ENCODE measurements around the gene MBLAC1. TPM values are rescaled to one million over a fixed set of nuclear protein-coding genes. Genes with fewer than 3 reads are reported as not detected.

Gene MBLAC1
- polyA plus RNA-seq, 3 donors = 0.57 to 0.81 (median 0.59) TPM

GRCh38 chr7:100120733-100121036, 6.1 kb upstream of the MBLAC1 start:
- Histone ChIP-seq H3K79me2 (ENCODE audit: insufficient read depth, low read length) (peaks cover 19% of the 10 kb centered on the region), H4K20me1 (ENCODE audit: insufficient read depth, low read length) (peaks cover 3% of the 10 kb centered on the region), H3K27me3 (ENCODE audit: control insufficient read depth in 2 of 2, insufficient read depth in 2 of 2, low read length in 2 of 2) (no peaks in the 10 kb centered on the region), H3K27ac (ENCODE audit: low read depth in 1 of 2, low read length in 2 of 2) (peak overlapping the region in 1 of 2 donors; percentile 91), H2AFZ (ENCODE audit: insufficient read depth, low read depth, low read length, poor library complexity, severe bottlenecking) (no peak overlapping the region), H3K4me1 (ENCODE audit: control insufficient read depth in 1 of 2, insufficient read depth in 2 of 2, low read length in 2 of 2) (peaks cover 46 to 51% of the 10 kb centered on the region in 2 donors), H3K4me2 (replicated peaks; ENCODE audit: extremely low read depth, low read length, poor library complexity, severe bottlenecking) (no peak overlapping the region), H3K9ac (ENCODE audit: insufficient read depth, low read length, poor library complexity, severe bottlenecking) (no peak overlapping the region), H3K9me3 (replicated peaks in 1 of 2; ENCODE audit: control insufficient read depth in 1 of 2, insufficient read depth in 1 of 2, low read length in 2 of 2) (no peaks in the 10 kb centered on the region), H3K36me3 (replicated peaks in 1 of 2; ENCODE audit: control insufficient read depth in 1 of 2, insufficient read depth in 2 of 2, low read length in 2 of 2) (no peaks in the 10 kb centered on the region), H3K4me3 (replicated peaks in 1 of 3; ENCODE audit: low read depth in 2 of 3, low read length in 3 of 3) (peak overlapping the region in 1 of 3 experiments; percentile 89)
- Mint-ChIP-seq H3K27me3 (ENCODE audit: low read depth in 3 of 3) (no peaks in the 10 kb centered on the region), H3K4me3 (peak overlapping the region in 1 of 2 donors; percentile 13), H3K27ac (peak overlapping the region in 6 of 7 donors; percentile 22 to 99 (median 88)), H3K36me3 (peaks cover 2 to 5% of the 10 kb centered on the region in 2 donors), H3K4me1 (peaks cover 50% of the 10 kb centered on the region), H3K9me3 (no peaks in the 10 kb centered on the region)
- WGBS (ENCODE audit: insufficient coverage) = 57% methylated on average over 1 of the region's 1 CpG
- TF ChIP-seq CTCF (IDR thresholded peaks at IDR 0.05) = no peak
- intact Hi-C loops (cut with micrococcal nuclease) = loop anchor here in 1 of 2 donors (10.0 kb wide), 1 partner anchor 554 kb away; the partner anchor contains the start of gene GNB2
- no peak for DNase-seq

GRCh38 chr7:100122067-100122466, 4.7 kb upstream of the MBLAC1 start:
- H3K27me3 Mint-ChIP-seq (ENCODE audit: low read depth in 3 of 3) = no peaks in the 10 kb centered on the region
- Histone ChIP-seq H3K27me3 (ENCODE audit: control insufficient read depth in 2 of 2, insufficient read depth in 2 of 2, low read length in 2 of 2) (no peaks in the 10 kb centered on the region), H3K9me3 (replicated peaks in 1 of 2; ENCODE audit: control insufficient read depth in 1 of 2, insufficient read depth in 1 of 2, low read length in 2 of 2) (no peaks in the 10 kb centered on the region), H2AFZ (ENCODE audit: insufficient read depth, low read depth, low read length, poor library complexity, severe bottlenecking) (no peak overlapping the region), H3K4me1 (ENCODE audit: control insufficient read depth in 1 of 2, insufficient read depth in 2 of 2, low read length in 2 of 2) (peaks cover 55 to 63% of the 10 kb centered on the region in 2 donors), H3K27ac (ENCODE audit: low read depth in 1 of 2, low read length in 2 of 2) (no peak overlapping the region), H4K20me1 (ENCODE audit: insufficient read depth, low read length) (peaks cover 3% of the 10 kb centered on the region), H3K9ac (ENCODE audit: insufficient read depth, low read length, poor library complexity, severe bottlenecking) (no peak overlapping the region), H3K4me3 (replicated peaks in 1 of 3; ENCODE audit: low read depth in 2 of 3, low read length in 3 of 3) (no peak overlapping the region), H3K79me2 (ENCODE audit: insufficient read depth, low read length) (peaks cover 28% of the 10 kb centered on the region), H3K36me3 (replicated peaks in 1 of 2; ENCODE audit: control insufficient read depth in 1 of 2, insufficient read depth in 2 of 2, low read length in 2 of 2) (no peaks in the 10 kb centered on the region), H3K4me2 (replicated peaks; ENCODE audit: extremely low read depth, low read length, poor library complexity, severe bottlenecking) (no peak overlapping the region)
- no peak for DNase-seq
- H3K27ac Mint-ChIP-seq = peak overlapping the region in 2 of 7 donors; percentile 46 to 77
- H3K36me3 Mint-ChIP-seq = peaks cover 2 to 3% of the 10 kb centered on the region in 2 donors
- intact Hi-C loops (cut with micrococcal nuclease) = loop anchor here in 1 of 2 donors (10.0 kb wide), 1 partner anchor 553 kb away; the partner anchor contains the start of gene GNB2
- WGBS (ENCODE audit: insufficient coverage) = no CpG with 5 or more reads among the region's 13 CpGs
- no peak for TF ChIP-seq CTCF (IDR thresholded peaks at IDR 0.05)
- peaks cover 59% of the 10 kb centered on the region for H3K4me1 Mint-ChIP-seq
- H3K9me3 Mint-ChIP-seq = peaks cover 0 to 1% (median 0%) of the 10 kb centered on the region in 7 donors
- H3K4me3 Mint-ChIP-seq = no peak overlapping the region
